Activated CD8-positive, alpha-beta memory T cell treated with anti-CD3 and anti-CD28 coated beads for 36 hours (primary cell): ENCODE data around the gene DRC3. TPM values are rescaled to one million over a fixed set of nuclear protein-coding genes. Genes with fewer than 3 reads are reported as not detected.
"Not testable (repeated sequence)": the region's sequence is repeated elsewhere in the genome, so short reads cannot be mapped to it uniquely, and the experiment has no call there.

Source experiments
- CTCF ChIA-PET: fragments of 350-600 bp; sonication (Branson Sonifier 250); formaldehyde crosslinking; loops from one replicate; lab custom pipeline; 2021; ENCODE audit warnings: antibody characterized with exemption; lab: Charles Lee
- POLR2A ChIA-PET: fragments of 350-600 bp; sonication (Branson Sonifier 250); formaldehyde crosslinking; loops from one replicate; lab custom pipeline; 2021; ENCODE audit warnings: antibody characterized with exemption; lab: Charles Lee
- total RNA-seq, 2 experiments: library from RNA; stranded (reverse); gene quantifications; one replicate each; pipeline ENCODE4 v1.2.3, GENCODE V29; 2021

The DRC3 gene
- total RNA-seq, 2 experiments from 2014 or later, result 0.48 to 0.55 TPM

GRCh38 chr17:17938388-17939107, 34.1 kb upstream of the DRC3 start:
- POLR2A ChIA-PET, result no interaction called here

DNA sequence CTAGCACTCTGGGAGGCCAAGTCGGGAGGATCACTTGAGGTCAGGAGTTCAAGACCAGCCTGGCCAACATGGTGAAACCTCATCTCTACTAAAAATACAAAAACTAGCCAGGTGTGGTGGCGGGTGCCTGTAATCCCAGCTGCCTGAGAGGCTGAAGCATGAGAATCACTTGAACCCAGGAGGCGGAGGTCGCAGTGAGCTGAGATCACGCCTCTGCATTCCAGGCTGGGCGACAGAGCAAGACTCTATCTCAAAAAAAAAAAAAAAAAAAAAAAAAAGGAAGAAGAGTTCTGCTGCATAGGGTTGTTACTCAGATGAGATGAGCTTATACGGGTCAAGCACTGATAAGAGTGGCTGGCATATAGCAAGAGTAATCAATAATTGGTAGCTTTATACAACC, 32.7 kb upstream of the DRC3 start:
- CTCF ChIA-PET, result interaction anchor here (0.9 kb wide), 1 partner anchor 12 kb away, joined by 4 read pairs; no protein-coding TSS in a partner anchor
- POLR2A ChIA-PET, result not testable (repeated sequence)

More at GRCh38 chr17:17938388-17939107, 34.1 kb upstream of the DRC3 start:
- CTCF ChIA-PET, result no interaction called here

DNA sequence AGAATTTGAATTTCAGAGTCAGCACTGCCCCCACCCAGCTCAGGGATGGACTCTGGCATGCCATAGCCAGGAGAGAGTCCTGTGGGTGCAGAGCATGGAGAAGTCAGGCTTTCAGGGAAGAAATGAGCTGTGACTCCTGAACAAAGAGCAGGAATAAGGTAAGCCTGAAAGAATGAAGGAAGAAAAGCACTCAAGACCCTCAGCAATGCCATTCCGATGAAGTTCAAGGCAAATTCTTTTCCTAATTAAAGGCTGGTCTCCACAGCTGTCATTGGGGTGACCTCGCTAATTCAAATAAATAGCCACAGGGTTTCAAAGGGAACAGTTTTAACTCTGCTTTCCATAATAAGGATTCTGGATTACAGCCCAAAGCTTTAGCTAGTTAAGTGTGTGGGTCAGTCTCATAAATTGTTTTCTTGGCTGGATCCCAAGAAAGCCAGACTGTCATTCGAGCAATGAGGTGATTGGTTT, 32.2 kb upstream of the DRC3 start:
- ChIA-PET POLR2A (interaction anchor here (0.6 kb wide), 1 partner anchor 15 kb away, joined by 6 read pairs; no protein-coding TSS in a partner anchor), CTCF (interaction anchor here (0.9 kb wide), 1 partner anchor 12 kb away, joined by 4 read pairs; no protein-coding TSS in a partner anchor)

- CTCF ChIA-PET, result no interaction called here
Measured at GRCh38 chr17:17941015-17941414, 31.6 kb upstream of the DRC3 start.

DNA sequence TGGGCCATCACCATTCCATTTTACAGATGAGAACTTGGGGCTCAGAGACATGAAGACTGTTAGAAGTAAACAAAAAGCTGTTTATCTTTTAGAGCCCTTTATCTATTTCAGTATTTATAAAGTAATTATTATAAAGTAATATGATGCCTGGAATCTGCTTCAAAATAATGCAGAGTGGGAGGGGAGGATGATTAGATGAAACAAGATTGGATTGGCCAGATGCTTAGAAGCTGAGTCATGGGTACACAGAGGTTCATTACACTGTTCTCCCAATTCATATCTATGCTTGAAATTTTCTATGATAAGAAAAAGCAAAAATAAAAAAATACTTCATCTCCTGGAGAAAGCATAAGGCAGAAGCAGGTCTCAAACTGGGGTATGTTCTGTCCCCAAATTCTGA, 29.8 kb upstream of the DRC3 start:
- ChIA-PET POLR2A (no interaction called here), CTCF (no interaction called here)

More at GRCh38 chr17:17941015-17941414, 31.6 kb upstream of the DRC3 start:
- POLR2A ChIA-PET, result interaction anchor here (0.6 kb wide), 1 partner anchor 14 kb away, joined by 6 read pairs; no protein-coding TSS in a partner anchor

GRCh38 chr17:17943281-17943984, 29.2 kb upstream of the DRC3 start:
- CTCF ChIA-PET, result no interaction called here
- POLR2A ChIA-PET, result no interaction called here

GRCh38 chr17:17944242-17944641, 28.4 kb upstream of the DRC3 start:
- POLR2A ChIA-PET, result no interaction called here
- CTCF ChIA-PET, result no interaction called here

DNA sequence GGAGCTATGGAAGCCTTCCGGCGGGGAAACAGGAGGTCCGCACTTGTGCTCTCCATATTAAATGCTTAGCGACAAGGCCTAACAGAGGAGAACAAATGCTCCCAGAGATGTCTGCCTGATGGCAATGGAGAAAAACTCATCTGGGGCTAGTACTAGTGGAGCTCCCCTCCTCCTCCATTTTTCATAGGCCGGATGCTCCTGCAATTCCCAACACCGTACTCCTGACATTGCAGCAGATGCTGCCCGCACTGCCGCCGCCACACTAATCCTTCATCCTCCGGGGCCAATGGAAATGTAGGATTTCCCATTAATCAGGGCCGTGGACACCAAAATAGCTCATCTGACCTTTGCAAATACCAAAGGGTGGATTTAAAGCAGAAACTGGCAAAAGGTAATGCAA, 27.9 kb upstream of the DRC3 start:
- ChIA-PET POLR2A (interaction anchor here (0.6 kb wide), 1 partner anchor 117 kb away, joined by 3 read pairs; no protein-coding TSS in a partner anchor), CTCF (interaction anchor here (1.2 kb wide), 1 partner anchor 15 kb away, joined by 3 read pairs; no protein-coding TSS in a partner anchor)

GRCh38 chr17:17946093-17946492, 26.6 kb upstream of the DRC3 start:
- POLR2A ChIA-PET, result interaction anchor here (1.6 kb wide), 1 partner anchor 14 kb away, joined by 4 read pairs; no protein-coding TSS in a partner anchor
- CTCF ChIA-PET, result interaction anchor here (1.2 to 1.7 kb wide), 2 partner anchors 11 to 14 kb away, joined by 3 to 6 read pairs; no protein-coding TSS in a partner anchor

- CTCF ChIA-PET, result interaction anchor here (0.9 kb wide), 1 partner anchor 11 kb away, joined by 3 read pairs; no protein-coding TSS in a partner anchor
- POLR2A ChIA-PET, result interaction anchor here (1.6 kb wide), 1 partner anchor 13 kb away, joined by 4 read pairs; no protein-coding TSS in a partner anchor
Measured at GRCh38 chr17:17947309-17947708, 25.4 kb upstream of the DRC3 start.

DNA sequence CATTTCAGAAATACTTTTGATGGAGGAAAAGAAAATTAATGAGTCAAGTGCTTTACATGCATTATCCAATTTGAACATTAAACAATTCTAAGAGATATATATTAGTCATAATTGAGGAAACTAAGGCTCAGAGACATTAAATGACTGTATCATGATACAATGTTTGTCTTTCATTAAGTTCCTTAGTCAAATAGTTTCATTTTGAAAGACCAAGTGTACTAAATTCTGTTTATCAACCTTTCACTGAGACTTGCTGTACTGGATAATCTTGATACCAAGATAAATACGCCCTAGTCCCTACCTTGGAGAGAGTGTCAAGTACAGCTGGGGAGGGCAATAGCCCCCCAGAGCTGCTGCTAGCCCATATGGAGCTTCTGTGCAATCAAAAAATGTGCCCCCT, 24.7 kb upstream of the DRC3 start:
- POLR2A ChIA-PET, result no interaction called here
- CTCF ChIA-PET, result no interaction called here

GRCh38 chr17:17950347-17950746, 22.3 kb upstream of the DRC3 start:
- POLR2A ChIA-PET, result no interaction called here
- CTCF ChIA-PET, result interaction anchor here (0.8 kb wide), 1 partner anchor 437 kb away, joined by 4 read pairs; no protein-coding TSS in a partner anchor

DNA sequence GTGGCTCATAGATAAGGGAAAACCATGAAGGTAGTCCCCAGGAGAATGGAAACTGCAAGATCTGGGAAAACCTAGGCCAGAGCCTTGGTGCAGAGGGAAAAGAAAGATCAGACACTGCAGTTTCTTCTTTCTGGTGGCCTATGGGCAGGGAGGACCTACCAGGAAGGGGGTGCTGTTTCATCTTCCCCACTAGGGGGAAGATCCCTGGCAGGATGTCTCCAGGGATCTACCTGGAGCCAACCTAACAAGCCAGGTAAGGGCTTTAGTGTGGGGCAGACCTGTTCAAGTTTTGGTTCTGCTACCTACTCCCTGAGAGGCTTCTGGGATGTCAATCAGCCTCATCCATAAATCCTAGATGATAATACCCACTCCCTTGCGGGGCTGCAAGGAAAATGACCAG, 21.9 kb upstream of the DRC3 start:
- ChIA-PET CTCF (no interaction called here), POLR2A (no interaction called here)

DNA sequence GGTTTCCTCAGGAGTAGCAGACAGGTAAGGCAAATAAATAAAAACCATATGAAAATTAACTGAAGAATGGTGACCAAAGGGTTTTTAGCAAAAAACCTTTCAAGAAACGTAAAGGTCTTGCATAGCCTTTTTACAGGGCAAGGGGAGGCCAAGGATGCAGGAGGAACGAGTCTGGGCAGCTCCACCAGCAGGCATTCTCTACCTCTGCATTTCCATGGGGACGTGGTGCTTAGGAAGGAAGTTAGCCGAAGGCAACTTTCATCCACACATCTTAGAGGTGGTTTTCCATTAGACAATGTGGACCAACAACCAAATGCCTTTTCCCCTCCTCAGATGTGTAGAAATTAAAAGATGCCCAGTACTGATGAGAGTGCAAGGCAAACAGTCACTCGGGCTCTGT, 21.1 kb upstream of the DRC3 start:
- ChIA-PET CTCF (interaction anchor here (0.8 kb wide), 1 partner anchor 11 kb away, joined by 4 read pairs; no protein-coding TSS in a partner anchor), POLR2A (interaction anchor here (0.6 kb wide), 1 partner anchor 1313 kb away, joined by 6 read pairs; no protein-coding TSS in a partner anchor)

DNA sequence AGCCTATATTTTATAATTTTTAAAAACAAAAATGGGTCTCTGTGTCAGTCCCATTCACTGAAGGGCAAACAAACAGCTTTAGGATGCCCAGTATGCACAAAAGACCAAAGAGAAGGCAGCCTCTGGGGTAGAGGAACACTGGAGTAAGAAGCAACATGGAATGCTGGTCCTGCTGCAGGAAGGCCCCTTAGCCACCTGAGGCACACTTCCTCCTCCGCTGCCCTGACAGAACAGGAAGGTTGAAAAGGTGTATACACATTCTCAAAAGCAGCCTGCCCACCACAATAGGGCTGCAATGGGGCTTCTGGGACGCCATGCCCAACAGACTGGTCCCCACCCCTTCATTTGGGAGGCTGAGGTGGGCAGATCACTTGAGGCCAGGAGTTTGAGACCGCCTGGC, 20.0 kb upstream of the DRC3 start:
- CTCF ChIA-PET, result no interaction called here
- POLR2A ChIA-PET, result interaction anchor here (0.6 kb wide), 1 partner anchor 142 kb away, joined by 8 read pairs; no protein-coding TSS in a partner anchor

DNA sequence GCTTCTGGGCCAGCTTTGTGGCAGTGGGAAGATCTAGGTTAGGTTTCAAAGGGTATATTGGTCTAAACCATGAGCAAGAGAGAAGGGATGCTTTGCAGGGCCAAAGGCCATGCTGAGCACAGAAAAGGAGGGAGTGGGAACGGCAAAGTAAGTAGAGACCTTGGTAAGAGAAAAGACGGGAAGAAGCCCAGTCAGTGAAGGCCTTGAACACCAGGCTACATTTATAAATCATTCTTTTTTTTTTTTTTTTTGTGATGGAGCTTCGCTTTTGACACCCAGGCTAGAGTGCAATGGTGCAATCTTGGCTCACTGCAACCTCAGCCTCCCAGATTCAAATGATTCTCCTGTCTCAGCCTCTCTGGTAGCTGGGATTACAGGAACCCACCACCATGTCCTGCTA, 18.6 kb upstream of the DRC3 start:
- ChIA-PET CTCF (no interaction called here), POLR2A (no interaction called here)

GRCh38 chr17:17955790-17956341, 16.8 kb upstream of the DRC3 start:
- CTCF ChIA-PET, result not testable (repeated sequence)
- POLR2A ChIA-PET, result interaction anchor here (0.6 kb wide), 1 partner anchor 15 kb away, joined by 6 read pairs; no protein-coding TSS in a partner anchor

- ChIA-PET CTCF (interaction anchor here (0.6 to 1.4 kb wide), 9 partner anchors 9 to 121 kb away, joined by 3 to 5 read pairs (median 3); partner anchors contain the start of genes DRC3, SREBF1 and TOM1L2), POLR2A (interaction anchor here (0.7 to 2.0 kb wide), 6 partner anchors 9 to 104 kb away, joined by 4 to 8 read pairs (median 5); partner anchors contain the start of genes DRC3 and TOM1L2)
Measured at GRCh38 chr17:17957584-17957916, 15.1 kb upstream of the DRC3 start.

GRCh38 chr17:17958982-17959381, 13.7 kb upstream of the DRC3 start:
- ChIA-PET POLR2A (interaction anchor here (1.6 to 2.0 kb wide), 2 partner anchors 13 to 105 kb away, joined by 6 to 8 read pairs; partner anchors contain the start of genes DRC3 and TOM1L2), CTCF (interaction anchor here (1.1 to 1.8 kb wide), 4 partner anchors 9 to 109 kb away, joined by 3 to 8 read pairs (median 4); no protein-coding TSS in a partner anchor)
